ENCODE measurements around the gene ATP6V0A4.
"Not testable (repeated sequence)": the region's sequence is repeated elsewhere in the genome, so short reads cannot be mapped to it uniquely, and the experiment has no call there.

ATP6V0A4 gene

DNA sequence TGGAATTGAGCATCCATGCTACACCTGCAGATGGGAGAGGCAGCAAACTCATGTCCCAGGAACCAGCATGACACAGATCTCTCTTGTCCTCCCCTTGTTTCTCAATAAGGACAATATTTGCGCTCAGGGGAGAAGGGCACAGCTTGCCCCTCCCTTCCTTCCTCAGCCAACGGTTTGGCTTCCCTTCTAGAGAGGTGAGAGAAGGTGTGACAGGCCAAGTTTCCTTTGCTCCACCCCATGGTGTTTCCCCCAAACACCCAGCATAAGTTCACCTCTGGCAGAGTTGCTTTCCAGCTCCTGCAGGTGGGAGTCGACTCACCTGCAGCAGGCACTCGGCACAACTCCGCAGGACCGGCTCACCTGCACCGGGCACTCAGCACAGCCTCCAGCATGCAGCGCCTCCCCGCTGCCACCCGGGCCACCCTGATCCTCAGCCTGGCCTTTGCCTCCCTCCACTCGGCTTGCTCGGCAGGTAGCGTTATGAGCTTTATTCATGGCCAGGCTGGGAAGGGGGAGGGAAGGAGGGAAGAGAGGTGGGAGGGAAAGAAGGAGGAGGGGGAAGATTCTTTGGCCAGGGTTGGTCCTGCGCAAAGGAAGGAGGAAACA lies at the start of gene ATP6V0A4, which contains the start of gene TMEM213:
TSS of gene ATP6V0A4 (minus strand) at position 482 of the 606 bp plus-strand sequence. CDS start 26,949 bp downstream, outside the sequence.
TSS of gene TMEM213 (plus strand) at position 280 of the 606 bp plus-strand sequence. CDS start at position 391, 111 bp downstream.
- no peak for DNase-seq

DNA sequence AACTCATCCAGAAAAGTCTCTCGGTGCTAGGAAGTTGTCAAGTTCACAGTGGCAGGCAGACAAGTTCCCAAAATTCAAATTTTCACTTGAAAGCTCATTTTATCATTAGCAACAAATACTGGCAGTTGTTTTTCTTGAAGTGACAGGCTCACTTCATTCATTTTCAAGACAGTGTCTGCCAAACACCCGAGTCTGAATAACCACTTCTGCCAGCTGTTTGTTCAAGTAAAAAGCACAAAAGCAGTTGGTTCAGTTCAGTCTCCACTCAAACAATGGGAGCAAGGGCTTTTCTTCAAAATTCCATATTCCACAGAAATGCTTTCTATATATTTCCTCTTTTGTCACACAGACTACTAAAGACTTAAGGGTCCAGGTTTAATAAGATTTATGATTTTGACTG lies 47.7 kb upstream of the ATP6V0A4 start:
- no peak for DNase-seq

- no peak for DNase-seq
Measured at GRCh38 chr7:138843632-138844580, 45.9 kb upstream of the ATP6V0A4 start.

DNA sequence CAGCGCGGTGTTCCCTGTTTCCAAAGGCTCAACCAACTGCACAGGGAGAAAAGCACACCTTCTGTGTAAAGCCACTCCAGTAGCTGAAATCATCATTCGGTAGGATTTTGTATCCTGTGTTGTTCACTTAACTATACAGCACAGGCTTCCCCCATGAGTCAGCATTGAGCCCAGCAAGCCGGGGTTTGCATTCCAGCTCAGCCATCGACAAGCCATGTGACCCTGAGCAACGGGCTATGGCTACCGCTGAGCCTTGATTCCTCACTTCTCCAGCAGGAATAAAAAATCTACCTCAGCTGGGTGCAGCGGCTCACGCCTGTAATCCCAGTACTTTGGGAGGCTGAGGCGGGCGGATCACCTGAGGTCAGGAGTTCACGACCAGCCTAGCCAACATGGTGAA lies 44.1 kb upstream of the ATP6V0A4 start:
- DNase-seq, result no peak

DNA sequence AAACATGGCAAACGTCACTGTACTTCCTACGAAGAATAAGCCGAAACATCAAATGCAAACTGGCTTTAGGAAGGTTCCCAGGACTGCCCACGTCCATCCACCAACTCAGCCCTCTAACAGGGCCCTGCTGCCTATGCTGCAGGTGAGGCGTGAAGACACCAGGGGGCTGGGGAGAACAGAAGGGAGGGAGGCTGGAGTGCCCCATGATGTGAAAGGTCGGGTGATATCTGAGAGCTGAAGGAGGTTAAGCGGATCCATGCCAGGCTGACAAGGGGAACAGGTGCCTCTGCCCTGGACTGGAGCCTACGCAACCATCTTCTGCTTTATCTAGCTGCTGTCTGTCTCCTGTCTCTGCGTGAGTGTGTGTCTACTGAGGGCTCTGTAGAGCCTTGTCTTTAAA lies 40.2 kb upstream of the ATP6V0A4 start:
- DNase-seq, result peak; percentile 39 to 62

DNA sequence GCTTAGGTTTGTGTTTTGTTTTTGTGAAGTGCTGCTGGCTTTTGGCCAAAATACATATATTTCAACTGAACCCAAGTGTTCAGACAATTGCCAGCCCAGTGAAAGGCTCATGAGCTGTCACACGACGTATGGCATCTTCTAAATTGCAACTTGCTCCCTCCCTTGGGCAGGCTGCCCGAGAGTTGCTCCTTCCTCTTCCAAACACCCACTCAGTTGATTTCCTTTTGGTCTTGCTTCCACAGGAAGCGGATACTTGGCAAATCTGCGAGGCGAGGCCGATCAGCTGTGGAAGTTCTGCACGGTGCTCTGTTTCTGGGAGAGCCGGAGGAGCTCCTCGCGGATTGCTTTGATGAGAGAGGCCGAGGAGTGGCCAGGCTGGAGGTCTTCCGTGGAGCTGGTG lies 39.6 kb upstream of the ATP6V0A4 start:
- DNase-seq, result peak; percentile 48 to 49

DNA sequence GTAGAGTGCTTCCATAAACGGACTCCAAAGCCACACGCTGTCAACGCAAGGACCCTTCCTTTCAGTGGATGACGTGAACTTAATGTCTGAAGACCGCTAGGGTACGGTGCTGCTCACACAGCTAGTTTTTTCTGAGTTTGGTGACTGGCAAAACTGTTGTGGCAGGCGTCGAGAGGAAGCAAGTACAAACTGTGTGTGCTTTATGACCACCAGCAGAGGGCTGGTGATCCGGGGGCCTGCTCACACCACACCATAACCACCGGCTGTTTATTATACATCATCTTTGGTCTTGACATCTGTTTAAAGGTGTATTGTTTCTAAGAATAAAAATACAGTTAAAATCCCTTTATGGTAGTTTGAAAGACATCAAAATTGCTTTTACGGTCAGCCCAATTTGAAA lies 37.1 kb upstream of the ATP6V0A4 start:
- DNase-seq, result no peak

- DNase-seq, result no peak
Measured at GRCh38 chr7:138834583-138834982, 36.6 kb upstream of the ATP6V0A4 start.

DNA sequence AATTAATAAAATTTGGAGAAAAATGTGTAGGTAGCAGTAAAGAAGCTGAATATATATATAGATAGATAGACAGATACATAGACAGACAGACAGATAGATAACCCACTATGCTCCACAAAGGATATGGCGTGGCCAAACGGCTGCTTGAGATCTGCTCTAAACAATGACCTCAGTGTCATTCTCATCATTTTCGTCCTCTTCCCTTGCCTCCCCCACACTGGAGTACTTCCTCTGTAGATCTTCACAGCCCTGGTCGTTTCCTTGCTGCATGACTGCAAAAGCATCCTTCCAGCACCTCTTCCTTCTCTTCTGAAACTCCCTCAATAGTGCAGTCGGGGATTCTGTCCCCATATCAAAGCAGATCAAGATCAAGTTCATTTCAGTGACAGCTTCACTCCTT lies 35.6 kb upstream of the ATP6V0A4 start:
- no peak for DNase-seq

GRCh38 chr7:138832966-138833365 lies 35.0 kb upstream of the ATP6V0A4 start:
- DNase-seq, result no peak

DNA sequence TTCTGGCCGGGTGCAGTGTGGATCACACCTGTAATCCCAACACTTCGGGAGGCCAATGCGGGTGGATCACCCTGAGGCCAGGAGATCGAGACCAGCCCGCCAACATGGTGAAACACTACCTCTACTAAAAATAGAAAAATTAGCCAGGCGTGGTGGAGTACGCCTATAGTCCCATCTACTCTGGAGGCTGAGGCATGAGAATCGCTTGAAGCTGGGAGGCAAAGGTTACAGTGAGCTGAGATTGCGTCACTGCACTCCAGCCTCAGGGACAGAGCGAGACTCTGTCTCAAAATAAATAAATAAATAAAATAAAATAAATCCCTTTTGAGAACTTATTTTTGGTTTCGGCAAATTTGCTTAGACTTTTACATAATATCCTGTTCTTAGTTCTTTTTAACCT lies 31.3 kb upstream of the ATP6V0A4 start:
- DNase-seq, result no peak

DNA sequence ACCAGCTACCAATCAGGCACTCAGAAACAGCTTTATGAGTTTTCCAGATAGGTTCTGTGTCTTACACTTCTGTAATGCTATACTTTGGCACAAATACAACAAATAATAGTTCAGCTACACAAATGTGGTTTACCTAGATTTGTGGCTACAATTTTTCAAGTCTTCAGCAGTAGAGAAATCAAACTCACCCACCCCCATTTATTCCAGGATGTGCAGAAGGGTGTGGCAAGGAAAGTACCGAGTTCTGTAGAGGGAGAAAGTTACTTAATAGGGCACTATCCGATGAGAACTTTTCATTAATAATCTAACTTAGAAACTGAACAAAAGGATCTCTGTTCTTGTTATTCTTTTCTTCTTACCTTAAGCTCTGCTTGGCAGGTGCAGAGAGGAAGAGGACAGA lies 30.3 kb upstream of the ATP6V0A4 start:
- DNase-seq, result no peak

DNA sequence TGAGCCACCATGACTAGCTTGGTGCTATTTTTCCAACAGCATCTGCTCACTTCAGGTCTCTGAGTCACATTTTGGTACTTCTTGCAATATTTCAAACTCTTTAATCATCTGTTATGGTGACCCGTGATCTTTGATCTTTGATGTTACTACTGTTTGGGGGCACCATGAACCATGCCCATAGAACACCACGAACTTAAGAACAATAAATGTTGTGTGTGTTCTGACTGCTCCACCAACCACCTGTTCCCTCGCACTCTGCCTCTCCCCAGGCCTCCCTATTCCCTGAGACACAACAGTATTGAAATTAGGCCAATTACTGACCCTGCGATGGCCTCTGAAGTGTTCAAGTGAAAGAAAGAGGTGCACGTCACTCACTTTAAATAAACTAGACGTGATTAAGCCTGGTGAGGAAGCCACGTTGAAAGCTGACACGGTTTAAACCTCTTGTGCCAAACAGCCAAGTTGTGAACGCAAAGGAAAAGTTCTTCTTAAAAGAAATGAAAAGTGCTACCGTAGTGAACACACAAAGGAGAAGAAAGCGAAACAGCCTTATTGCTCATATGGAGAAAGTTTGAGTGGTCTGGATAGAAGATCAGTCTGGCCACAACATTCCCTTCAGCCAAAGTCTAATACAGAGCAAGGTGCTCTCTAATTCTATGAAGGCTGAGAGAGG lies 27.2 kb upstream of the ATP6V0A4 start:
- no peak for DNase-seq

DNA sequence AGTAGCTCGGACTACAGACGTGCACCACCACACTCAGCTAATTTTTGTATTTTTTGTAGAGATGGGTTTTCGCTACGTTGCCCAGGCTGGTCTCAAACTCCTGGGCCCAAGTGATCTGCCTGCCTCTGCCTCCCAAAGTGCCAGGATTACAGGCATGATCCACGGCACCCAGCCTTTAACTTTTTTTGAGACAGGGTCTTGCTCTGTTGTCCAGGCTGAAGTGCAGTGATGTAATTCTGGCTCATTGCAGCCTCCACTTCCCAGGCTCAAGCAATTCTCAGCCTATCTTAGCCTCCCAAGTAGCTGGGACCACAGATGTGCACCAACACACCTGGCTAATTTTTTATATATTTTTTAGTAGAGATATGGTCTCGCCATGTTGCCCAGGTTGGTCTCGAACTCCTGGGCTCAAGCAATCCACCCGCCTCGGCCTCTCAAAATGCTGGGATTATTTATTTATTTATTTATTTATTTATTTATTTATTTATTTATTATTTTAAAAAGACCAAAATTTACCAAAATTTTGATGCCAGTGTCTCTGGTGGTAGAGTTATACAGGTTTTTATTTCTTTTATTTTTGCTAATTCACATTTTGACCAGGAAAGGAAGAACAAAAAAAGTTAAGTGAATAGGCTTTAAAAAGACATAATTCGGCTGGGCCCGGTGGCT lies 25.0 kb upstream of the ATP6V0A4 start:
- DNase-seq, result no peak

DNA sequence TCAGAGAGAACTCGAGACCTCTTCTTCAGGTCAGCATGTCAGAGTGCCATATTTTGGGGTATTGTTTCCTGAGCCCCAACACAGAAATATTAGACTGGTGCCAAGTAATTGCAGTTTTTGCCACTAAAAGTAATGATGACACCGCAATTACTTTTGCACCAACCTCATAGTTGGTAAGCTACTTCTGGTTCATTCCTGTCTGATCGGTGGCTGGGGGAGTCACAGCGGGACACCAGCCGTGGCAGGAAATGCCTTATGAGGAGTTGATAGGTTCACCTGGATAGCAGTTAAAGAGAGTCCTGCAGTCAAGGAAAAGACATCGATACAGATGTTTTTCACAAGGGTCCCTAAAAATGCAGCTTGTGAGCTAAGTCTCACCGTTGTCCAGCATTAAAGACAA lies 23.9 kb upstream of the ATP6V0A4 start:
- DNase-seq, result no peak

GRCh38 chr7:138819625-138820024 lies 21.6 kb upstream of the ATP6V0A4 start:
- DNase-seq, result no peak

- DNase-seq, result no peak
Measured at GRCh38 chr7:138816650-138817049, 18.7 kb upstream of the ATP6V0A4 start.

- no peak for DNase-seq
Measured at GRCh38 chr7:138814816-138815332, 16.9 kb upstream of the ATP6V0A4 start.

GRCh38 chr7:138813945-138814344 lies 15.9 kb upstream of the ATP6V0A4 start:
- DNase-seq, result no peak

- not testable (repeated sequence) for DNase-seq
Measured at GRCh38 chr7:138811327-138811726, 13.3 kb upstream of the ATP6V0A4 start.

- no peak for DNase-seq
Measured at GRCh38 chr7:138809346-138809745, 11.3 kb upstream of the ATP6V0A4 start.

DNA sequence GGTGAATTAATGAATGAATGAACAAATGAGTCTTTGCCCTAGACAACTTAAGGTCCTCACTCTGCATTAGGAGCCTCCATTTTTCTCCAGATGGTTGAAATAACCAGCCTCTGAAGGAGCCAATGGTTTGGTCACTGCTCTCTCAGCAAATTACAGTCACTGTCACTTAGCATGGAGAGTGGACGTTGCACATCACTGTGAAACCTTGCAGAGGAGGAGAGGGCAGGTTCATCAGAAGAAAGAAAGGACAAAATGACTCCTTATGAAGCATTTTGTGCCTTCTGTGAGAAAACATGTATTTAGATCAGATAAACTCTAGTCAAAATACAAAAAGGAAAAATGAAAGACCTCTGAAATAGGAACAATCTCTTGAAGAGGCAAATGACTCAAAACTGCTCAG lies 6.6 kb upstream of the ATP6V0A4 start:
- no peak for DNase-seq

DNA sequence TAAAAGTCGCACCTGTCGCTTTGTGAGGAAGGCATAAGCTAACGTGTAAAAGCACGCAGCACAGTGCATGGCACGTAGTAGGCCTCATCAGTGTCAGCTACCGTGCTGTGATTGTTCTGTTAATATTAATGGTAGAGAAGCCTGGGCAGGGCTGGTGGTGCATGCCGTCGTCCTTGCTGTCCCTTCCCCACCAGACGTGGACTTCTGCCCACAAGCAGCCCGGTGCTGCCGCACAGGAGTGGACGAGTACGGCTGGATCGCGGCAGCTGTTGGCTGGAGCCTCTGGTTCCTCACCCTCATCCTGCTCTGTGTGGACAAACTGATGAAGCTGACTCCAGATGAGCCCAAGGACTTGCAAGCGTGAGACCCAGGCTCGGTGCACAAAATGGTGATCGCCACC lies 4.7 kb upstream of the ATP6V0A4 start:
- DNase-seq, result no peak

All from SHP77 (cell line).